T-cell (primary cell): ENCODE data around the gene DZIP3. TPM values are rescaled to one million over a fixed set of nuclear protein-coding genes. Genes with fewer than 3 reads are reported as not detected.

ENCODE experiments used
- ATAC-seq, 4 experiments: fragments of 200-7000 bp in 3 of 4; fragments of 150-1000 bp in 1 of 4; cut with Tn5 transposase; replicated peaks in 1 of 4; 1 replicate in 3 of 4; 2 replicates in 1 of 4; pipeline ENCODE4 v1.10.0; 2021; ENCODE audit warnings: moderate library complexity in 3 of 4, mild to moderate bottlenecking in 2 of 4, moderate number of reproducible peaks in 1 of 4
- CTCF ChIA-PET, 2 donors: fragments of 300-600 bp; sonication (Branson Sonifier 250); formaldehyde crosslinking; loops; one replicate each; lab custom pipeline; 2022; ENCODE audit warnings: antibody characterized with exemption in 2 of 2; lab: Charles Lee
- POLR2A ChIA-PET, 2 donors: fragments of 300-600 bp; sonication (Branson Sonifier 250); formaldehyde crosslinking; loops; one replicate each; lab custom pipeline; 2022; ENCODE audit warnings: antibody characterized with exemption in 2 of 2; lab: Charles Lee
- DNase-seq, 35 experiments: peaks; one replicate each; pipeline versions ENCODE4 v3.0.0 to v3.0.0-alpha.2; 2013 to 2023
- H3K27ac ChIP-seq: one replicate; pipeline ENCODE4 v1.5.1; 2013; ENCODE audit warnings: low read length
- H3K27me3 ChIP-seq, 2 experiments: replicated peaks in 1 of 2; 1 replicate in 1 of 2; 2 replicates in 1 of 2; pipeline versions ENCODE4 v1.6.1 to v1.7.0; 2013; ENCODE audit warnings: low read length in 1 of 2, mixed read lengths in 1 of 2; ENCODE audit not compliant: control insufficient read depth in 2 of 2, insufficient read depth in 2 of 2; ENCODE audit errors: extremely low read depth in 1 of 2
- H3K36me3 ChIP-seq, 2 donors: 1 replicate in 1 of 2; 2 replicates in 1 of 2; pipeline versions ENCODE4 v1.6.1 to v1.7.0; 2013; ENCODE audit warnings: low read length in 1 of 2; ENCODE audit not compliant: control insufficient read depth in 2 of 2, insufficient read depth in 1 of 2; ENCODE audit errors: extremely low read depth in 1 of 2
- H3K4me1 ChIP-seq, 2 experiments: 1 replicate in 1 of 2; 2 replicates in 1 of 2; pipeline versions ENCODE4 v1.6.1 to v1.7.0; 2013; ENCODE audit warnings: low read length in 2 of 2, mixed read lengths in 1 of 2; ENCODE audit not compliant: insufficient read depth in 2 of 2, control insufficient read depth in 1 of 2; ENCODE audit errors: extremely low read depth in 1 of 2
- H3K4me3 ChIP-seq, 2 donors: 1 replicate in 1 of 2; 2 replicates in 1 of 2; pipeline versions ENCODE4 v1.5.1 to v1.7.0; 2013; ENCODE audit warnings: mild to moderate bottlenecking in 2 of 2, low read length in 1 of 2, moderate library complexity in 1 of 2; ENCODE audit not compliant: control insufficient read depth in 1 of 2; ENCODE audit errors: extremely low read depth in 1 of 2
- H3K9me3 ChIP-seq: 2 replicates; pipeline ENCODE4 v1.7.0; 2013
- H3K27ac Mint-ChIP-seq, 2 donors: one replicate each; pipeline ENCODE4 v1.8.0; 2020 to 2021; ENCODE audit warnings: mild to moderate bottlenecking in 2 of 2, mixed read lengths in 2 of 2
- H3K27me3 Mint-ChIP-seq, 2 donors: one replicate each; pipeline ENCODE4 v1.8.0; 2021 to 2022; ENCODE audit warnings: mixed read lengths in 2 of 2
- H3K36me3 Mint-ChIP-seq: one replicate; pipeline ENCODE4 v1.8.0; 2021; ENCODE audit warnings: mixed read lengths
- H3K4me1 Mint-ChIP-seq, 3 donors: one replicate each; pipeline ENCODE4 v1.8.0; 2020 to 2022; ENCODE audit warnings: mixed read lengths in 3 of 3, mild to moderate bottlenecking in 1 of 3
- H3K4me3 Mint-ChIP-seq, 3 donors: one replicate each; pipeline ENCODE4 v1.8.0; 2020 to 2022; ENCODE audit warnings: mild to moderate bottlenecking in 3 of 3, mixed read lengths in 3 of 3, moderate library complexity in 3 of 3
- H3K9me3 Mint-ChIP-seq, 3 donors: one replicate each; pipeline ENCODE4 v1.8.0; 2020 to 2022; ENCODE audit warnings: mixed read lengths in 3 of 3
- WGBS: methylation state at CpG from one replicate; pipeline ENCODE4 v1.1.5; 2013; ENCODE audit warnings: missing lambda C conversion rate; ENCODE audit not compliant: insufficient coverage; 5-methylcytosine and 5-hydroxymethylcytosine counted together
- total RNA-seq, 35 experiments: library from RNA in 6 of 35; stranded (reverse) in 6 of 35; fragments of 120-200 nt in 1 of 35; gene quantifications; one replicate each; pipeline versions ENCODE4 v1.2.1 to v1.2.4 and lab custom pipeline; 2013 to 2026

Gene DZIP3
- total RNA-seq, 5 donors from 2014 or later (not counting 1 experiment from before 2014, with no cell fraction given): 9.3 to 19.9 (median 10.9) TPM

DNA sequence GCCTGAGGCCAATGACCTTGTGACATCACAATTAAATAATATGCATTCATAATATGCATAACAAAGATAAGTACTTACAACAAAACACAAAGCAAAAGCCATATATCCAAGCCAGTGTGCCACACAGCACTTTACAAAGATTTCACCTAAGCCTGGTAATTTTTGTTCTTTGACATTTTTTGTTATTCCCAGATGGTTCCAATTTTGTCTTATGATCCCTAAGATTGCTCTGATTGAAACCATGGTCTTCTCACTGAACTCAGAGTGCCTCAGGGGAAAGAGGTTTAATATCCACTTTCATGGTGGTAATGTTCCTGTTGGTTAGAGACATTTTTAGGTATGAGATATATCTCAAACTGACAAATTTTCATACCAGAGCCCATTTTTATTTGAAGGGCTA is 138.6 kb downstream of the DZIP3 start:
- Mint-ChIP-seq H3K27me3 (no peaks in the 10 kb centered on the region), H3K9me3 (peaks cover 0 to 3% (median 0%) of the 10 kb centered on the region in 3 donors), H3K4me1 (peaks cover 0 to 7% (median 0%) of the 10 kb centered on the region in 3 donors), H3K27ac (no peak overlapping the region), H3K4me3 (no peak overlapping the region), H3K36me3 (no peaks in the 10 kb centered on the region)
- no peak overlapping the region for H3K4me3 ChIP-seq
- POLR2A ChIA-PET: interaction anchor here (0.6 kb wide), 3 partner anchors 9 to 1106 kb away, joined by 4 to 6 read pairs (median 6); no protein-coding TSS in a partner anchor
- DNase-seq (no peak), ATAC-seq (no peak)
- CTCF ChIA-PET: interaction anchor here in 1 of 2 donors (0.6 to 0.8 kb wide), 3 partner anchors 33 to 57 kb away, joined by 3 to 7 read pairs (median 3); no protein-coding TSS in a partner anchor
- no peak overlapping the region for H3K27ac ChIP-seq
- no peaks in the 10 kb centered on the region for H3K36me3 ChIP-seq
- H3K9me3 ChIP-seq: no peaks in the 10 kb centered on the region
- no peaks in the 10 kb centered on the region for H3K27me3 ChIP-seq
- no peaks in the 10 kb centered on the region for H3K4me1 ChIP-seq

DNA sequence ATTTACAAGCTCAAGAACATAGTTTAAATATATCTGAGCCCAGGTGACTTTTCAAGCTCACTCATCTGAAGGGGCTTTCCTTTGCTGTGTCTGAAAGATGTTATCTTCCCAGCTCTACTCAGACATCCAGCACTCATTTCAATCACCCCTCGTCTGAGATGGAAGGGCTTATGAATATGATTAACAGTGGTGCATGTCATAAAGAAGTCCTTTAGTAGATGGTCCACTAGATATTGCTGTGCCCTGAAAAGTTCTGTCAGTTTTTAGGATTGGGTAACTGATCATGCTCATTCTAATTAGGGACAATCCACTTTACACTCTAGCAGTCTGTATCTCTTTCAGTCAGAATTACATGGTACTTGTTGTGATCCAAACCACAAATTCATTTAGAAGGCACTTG is 139.4 kb downstream of the DZIP3 start:
- H3K4me3 ChIP-seq: no peak overlapping the region
- no peaks in the 10 kb centered on the region for H3K36me3 Mint-ChIP-seq
- no peaks in the 10 kb centered on the region for H3K36me3 ChIP-seq
- ChIA-PET CTCF (no interaction called here), POLR2A (no interaction called here)
- ATAC-seq (peak in 1 of 4 experiments; percentile 38), DNase-seq (no peak)
- peaks cover 0 to 5% (median 0%) of the 10 kb centered on the region in 3 donors for H3K4me1 Mint-ChIP-seq
- H3K9me3 Mint-ChIP-seq: peaks cover 0 to 3% (median 0%) of the 10 kb centered on the region in 3 donors
- H3K27ac ChIP-seq: no peak overlapping the region
- no peak overlapping the region for H3K4me3 Mint-ChIP-seq
- H3K27me3 Mint-ChIP-seq: no peaks in the 10 kb centered on the region
- no peaks in the 10 kb centered on the region for H3K4me1 ChIP-seq
- no peaks in the 10 kb centered on the region for H3K9me3 ChIP-seq
- no CpG with 5 or more reads among the region's 1 CpG for WGBS
- H3K27ac Mint-ChIP-seq: no peak overlapping the region
- H3K27me3 ChIP-seq: no peaks in the 10 kb centered on the region

DNA sequence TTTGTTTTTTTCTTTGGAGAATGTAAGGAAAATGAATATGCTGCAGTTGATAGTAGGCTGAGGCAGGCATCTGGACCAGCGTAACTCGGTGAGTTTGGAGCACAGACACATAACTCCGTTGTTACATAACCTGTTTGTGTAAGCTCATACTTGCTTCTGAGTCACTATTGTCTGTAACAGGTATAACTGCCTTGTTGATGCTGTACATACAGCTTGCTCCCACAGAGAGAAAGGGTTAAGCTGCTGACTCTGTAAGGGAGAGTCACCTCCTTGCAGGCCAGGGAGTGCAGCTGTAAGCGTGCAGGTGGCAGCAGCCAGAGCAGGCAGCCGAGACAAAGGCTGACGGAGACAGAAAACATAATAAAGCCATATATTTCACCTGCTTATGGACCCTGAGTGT is 147.3 kb downstream of the DZIP3 start:
- Mint-ChIP-seq H3K4me1 (no peaks in the 10 kb centered on the region), H3K9me3 (no peaks in the 10 kb centered on the region), H3K27ac (no peak overlapping the region), H3K27me3 (peaks cover 0 to 4% of the 10 kb centered on the region in 2 donors), H3K36me3 (no peaks in the 10 kb centered on the region), H3K4me3 (no peak overlapping the region)
- Histone ChIP-seq H3K9me3 (no peaks in the 10 kb centered on the region), H3K36me3 (no peaks in the 10 kb centered on the region), H3K4me3 (no peak overlapping the region), H3K27me3 (no peaks in the 10 kb centered on the region), H3K4me1 (no peaks in the 10 kb centered on the region), H3K27ac (no peak overlapping the region)
- ChIA-PET POLR2A (no interaction called here), CTCF (no interaction called here)
- DNase-seq (no peak), ATAC-seq (no peak)
- 88% methylated on average over 5 of the region's 6 CpGs for WGBS

DNA sequence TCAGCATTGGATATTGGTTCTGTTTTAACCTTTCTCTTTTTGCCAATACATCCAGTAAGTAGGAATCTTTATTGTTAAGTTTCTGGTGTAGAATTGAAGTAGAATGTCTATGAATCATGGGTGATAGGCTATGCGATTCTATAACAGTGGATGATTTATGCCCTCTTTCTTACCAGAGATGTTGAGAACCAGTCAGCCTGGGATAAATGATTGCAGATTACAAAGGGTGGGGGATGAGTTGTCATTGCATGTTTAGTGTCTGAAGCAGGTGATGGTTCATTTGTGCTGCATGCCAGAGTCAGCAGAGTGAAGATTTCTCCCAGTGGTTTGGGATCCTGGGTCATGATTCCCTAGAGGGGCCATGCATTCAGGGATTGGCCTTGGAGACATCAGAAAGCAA is 153.4 kb downstream of the DZIP3 start:
- Mint-ChIP-seq H3K27me3 (peaks cover 0 to 4% of the 10 kb centered on the region in 2 donors), H3K36me3 (no peaks in the 10 kb centered on the region), H3K27ac (no peak overlapping the region), H3K4me3 (no peak overlapping the region), H3K4me1 (no peaks in the 10 kb centered on the region), H3K9me3 (peaks cover 0 to 3% (median 3%) of the 10 kb centered on the region in 3 donors)
- CTCF ChIA-PET: no interaction called here
- no peaks in the 10 kb centered on the region for H3K27me3 ChIP-seq
- H3K4me1 ChIP-seq: no peaks in the 10 kb centered on the region
- H3K4me3 ChIP-seq: no peak overlapping the region
- no peaks in the 10 kb centered on the region for H3K9me3 ChIP-seq
- no CpG with 5 or more reads among the region's 1 CpG for WGBS
- ATAC-seq: no peak
- no peak for DNase-seq
- H3K36me3 ChIP-seq: no peaks in the 10 kb centered on the region
- POLR2A ChIA-PET: no interaction called here
- H3K27ac ChIP-seq: no peak overlapping the region

Other genes with a start within 250 kb of the DZIP3 start
- gene MYH15, start 79.1 kb upstream of the DZIP3 start, total RNA-seq: under 1 TPM in 4 of 5 donors, not detected in 1; 0.07 to 0.18 (median 0.11) TPM
- 1 to 10 TPM; 2.5 to 5.1 (median 4.5) TPM for gene CIP2A, start 284 bp upstream of the DZIP3 start, total RNA-seq
- under 1 TPM in 1 of 5 donors, not detected in 4; 0.50 TPM for gene RETNLB, start 167.7 kb downstream of the DZIP3 start, total RNA-seq
- 100 to 1,000 TPM in 3 of 5 donors, 10 to 100 TPM in 2; 91.3 to 146 (median 113) TPM for gene TRAT1, start 233.1 kb downstream of the DZIP3 start, total RNA-seq